ENCODE data around the gene TSHR. TPM values are rescaled to one million over a fixed set of nuclear protein-coding genes. Genes with fewer than 3 reads are reported as not detected.
"Not testable (repeated sequence)": the region's sequence is repeated elsewhere in the genome, so short reads cannot be mapped to it uniquely, and the experiment has no call there.

TSHR gene
- total RNA-seq, 1 donor from 2014 or later, result 3.7 TPM

DNA sequence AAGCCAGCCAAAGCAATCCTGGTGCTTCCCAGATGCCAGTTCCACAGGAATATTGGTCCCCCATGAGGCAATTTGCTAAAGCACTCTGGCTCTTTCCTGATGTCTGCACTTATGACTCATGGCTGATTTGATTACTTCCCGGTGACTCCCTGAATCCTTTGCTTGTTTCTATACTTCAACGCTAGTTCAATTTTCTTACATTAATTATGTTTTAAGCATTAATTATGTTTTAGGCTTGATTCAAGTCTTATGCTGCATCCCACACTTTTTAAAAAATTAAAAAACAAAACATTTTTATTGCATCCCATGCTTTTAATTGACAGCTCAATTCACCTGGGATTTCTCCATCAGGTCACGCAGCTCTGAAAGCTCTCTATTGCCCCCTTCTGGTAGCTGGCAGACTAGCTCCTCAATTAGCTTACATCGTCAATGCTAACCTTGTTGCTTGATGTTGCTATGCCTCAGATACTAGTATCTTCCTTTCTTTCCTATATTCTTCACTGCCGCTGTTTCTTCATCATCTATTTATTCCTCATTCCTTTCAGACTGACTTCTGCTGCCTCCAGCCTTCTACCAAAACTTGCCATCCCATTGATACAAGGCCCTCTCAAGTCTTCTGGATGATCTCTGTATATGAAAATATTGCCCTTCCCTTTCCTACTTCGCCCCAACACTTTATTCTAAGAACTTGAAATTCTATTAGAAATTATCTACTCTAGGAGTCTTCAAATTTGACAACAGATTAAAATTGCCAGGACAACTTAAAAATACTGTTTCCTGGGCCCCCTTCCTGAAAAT, 32.0 kb downstream of the TSHR start:
- DNase-seq (ENCODE audit: low spot score), result peak; percentile 76
- peak; percentile 90 for ATAC-seq
- intact Hi-C loops (cut with DNase I), result no loop called here

DNA sequence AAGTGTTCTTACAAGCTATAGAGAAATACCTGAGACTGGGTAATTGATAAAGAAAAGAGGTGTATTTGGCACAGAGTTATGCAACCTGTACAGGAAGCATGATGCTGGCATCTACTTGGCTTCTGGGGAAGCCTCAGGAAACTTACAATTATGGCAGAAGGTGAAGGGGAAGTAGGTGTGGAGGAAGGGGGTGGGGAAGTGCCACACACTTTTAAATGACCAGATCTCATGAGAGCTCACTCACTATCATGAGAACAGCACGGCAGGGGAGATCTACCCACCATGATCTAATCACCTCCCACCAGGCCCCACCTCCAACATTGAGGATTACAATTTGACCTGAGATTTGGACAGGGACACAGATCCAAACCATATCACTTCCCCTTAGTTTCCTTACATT, 32.8 kb downstream of the TSHR start:
- ATAC-seq (no peak), DNase-seq (ENCODE audit: low spot score) (no peak)
- intact Hi-C loops (cut with DNase I), result no loop called here

DNA sequence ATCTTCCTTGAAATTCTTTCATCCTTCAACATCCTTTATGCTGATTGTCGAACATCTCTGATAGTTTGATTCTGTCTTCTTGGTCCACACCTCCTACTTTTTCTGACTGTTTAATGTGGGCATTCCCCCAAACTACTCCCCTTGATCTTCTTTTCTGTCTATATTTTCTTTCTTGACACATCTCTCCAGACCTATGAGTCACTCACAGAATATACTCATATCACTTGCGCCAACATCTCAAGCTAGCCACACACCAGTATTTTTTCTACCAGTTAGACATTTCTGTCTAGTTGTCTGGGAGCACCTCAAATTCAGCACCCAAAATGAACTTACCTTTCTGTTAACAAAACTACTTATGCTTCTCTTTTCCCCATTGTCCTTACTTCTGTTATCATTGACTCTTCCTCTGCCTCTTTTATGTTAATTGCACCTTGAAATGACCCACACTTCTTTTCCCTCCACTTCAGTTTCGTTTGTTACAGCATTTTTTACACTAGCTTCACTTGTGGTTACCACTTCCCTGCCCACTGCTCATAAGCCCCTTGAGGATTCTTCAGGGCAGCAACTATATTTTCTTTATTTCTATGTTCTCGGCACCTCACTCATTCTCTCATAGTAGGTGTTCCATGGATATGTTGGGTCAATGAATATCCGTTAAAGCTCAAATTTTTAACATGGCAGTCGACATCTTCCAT, 33.5 kb downstream of the TSHR start:
- ATAC-seq (no peak), DNase-seq (ENCODE audit: low spot score) (no peak)
- intact Hi-C loops (cut with DNase I), result no loop called here

DNA sequence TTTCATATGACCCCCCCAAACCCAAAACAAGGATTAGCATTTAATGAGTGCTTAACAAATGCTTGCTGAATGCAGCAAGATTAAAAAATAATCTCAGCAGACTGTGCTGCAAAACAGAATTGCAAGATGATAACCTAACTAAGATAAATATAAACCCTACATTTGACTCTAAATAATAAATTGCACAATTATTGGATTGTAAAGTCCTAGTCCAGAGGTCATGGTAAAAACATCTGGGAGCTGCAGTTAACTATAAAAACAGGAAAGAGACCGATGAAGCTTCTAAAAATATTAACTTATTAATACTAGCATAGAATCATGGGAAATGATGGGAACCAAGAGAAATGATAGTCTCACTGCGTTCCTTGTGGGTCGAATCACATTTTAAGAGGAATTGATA, 37.2 kb downstream of the TSHR start:
- ATAC-seq, result no peak
- intact Hi-C loops (cut with DNase I), result loop anchor here (10.0 kb wide), 1 partner anchor 472 kb away; no protein-coding TSS in a partner anchor
- no peak for DNase-seq (ENCODE audit: low spot score)

DNA sequence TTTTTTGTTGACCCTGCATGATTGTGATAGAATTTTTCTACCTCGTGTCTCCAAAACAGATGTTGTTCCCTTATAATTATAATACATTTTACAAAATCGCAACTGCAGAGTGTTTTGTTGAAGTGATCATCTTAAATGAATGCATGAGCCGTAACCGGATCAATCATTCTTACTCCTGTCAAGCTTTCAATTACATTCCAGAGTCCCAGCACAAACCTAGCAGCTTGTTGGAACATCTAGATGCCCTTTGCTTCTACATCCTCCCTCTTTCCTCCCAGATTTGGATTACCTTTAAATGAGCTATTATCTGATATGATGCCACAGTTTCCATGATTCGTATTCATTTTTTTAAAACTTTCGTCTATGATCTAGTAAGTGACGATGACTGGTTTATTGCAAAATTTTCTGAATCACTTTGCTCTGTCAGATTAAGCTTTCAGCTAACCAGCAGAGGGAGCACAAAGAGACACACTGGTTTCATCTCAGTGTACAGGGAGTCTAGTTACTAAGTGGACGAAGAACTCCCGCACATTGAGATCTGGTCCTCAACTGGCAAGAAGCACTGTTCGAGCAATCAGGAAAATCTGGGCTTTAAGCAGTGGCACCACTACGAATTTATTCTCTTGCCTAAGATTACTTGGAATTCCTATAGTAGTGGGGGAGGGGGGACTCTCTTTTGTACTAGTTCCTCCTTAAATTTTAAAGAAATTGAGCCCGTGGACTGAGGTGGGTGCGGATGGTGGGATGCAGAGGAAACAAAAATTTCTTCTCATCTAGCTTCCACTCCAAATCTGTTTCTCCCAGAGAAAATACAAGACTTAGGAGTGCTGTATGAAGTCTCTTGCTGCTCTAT, 40.9 kb downstream of the TSHR start:
- peak; percentile 93 for ATAC-seq
- intact Hi-C loops (cut with DNase I), result loop anchor here (10.0 kb wide), 1 partner anchor 469 kb away; no protein-coding TSS in a partner anchor
- DNase-seq (ENCODE audit: low spot score), result no peak

DNA sequence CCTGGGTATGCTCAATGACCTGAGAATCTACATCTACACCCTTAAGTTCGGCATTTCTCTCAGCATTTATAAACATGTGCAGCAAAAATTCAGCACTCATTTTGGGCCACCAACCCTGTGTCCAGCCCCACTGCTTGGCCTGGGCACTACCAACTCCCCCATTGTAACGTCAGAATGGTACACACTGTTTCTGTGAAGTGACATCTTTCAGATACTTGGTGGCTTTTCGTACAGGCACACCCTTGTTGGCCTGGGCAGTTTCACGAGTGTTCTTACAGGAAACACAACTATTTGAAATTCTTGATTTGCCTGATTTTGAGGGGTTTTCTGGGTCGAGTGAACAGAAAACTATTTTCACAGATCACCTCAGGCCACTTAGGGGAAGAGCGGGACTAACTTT, 46.0 kb downstream of the TSHR start:
- DNase-seq (ENCODE audit: low spot score) (no peak), ATAC-seq (no peak)
- intact Hi-C loops (cut with DNase I), result no loop called here

DNA sequence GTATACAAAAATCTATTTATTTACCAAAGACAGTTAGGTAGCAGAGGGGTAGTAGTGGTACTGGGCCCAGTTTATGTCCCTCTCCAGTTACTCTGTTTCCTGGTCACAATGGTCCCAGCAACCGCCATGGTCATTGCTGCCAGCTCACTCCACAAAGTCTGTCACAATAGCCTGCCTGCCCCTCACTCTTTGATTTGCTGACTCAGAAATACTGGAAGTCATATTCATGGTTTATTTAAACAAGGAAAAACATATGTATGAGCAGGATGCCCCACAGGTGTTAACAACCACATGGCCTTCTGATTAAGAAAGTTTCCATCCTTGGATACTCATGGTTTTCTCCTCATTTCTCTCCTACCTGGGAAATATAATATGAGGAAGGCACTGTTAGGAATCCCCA, 49.2 kb downstream of the TSHR start:
- intact Hi-C loops (cut with DNase I), result no loop called here
- ATAC-seq (no peak), DNase-seq (ENCODE audit: low spot score) (no peak)

DNA sequence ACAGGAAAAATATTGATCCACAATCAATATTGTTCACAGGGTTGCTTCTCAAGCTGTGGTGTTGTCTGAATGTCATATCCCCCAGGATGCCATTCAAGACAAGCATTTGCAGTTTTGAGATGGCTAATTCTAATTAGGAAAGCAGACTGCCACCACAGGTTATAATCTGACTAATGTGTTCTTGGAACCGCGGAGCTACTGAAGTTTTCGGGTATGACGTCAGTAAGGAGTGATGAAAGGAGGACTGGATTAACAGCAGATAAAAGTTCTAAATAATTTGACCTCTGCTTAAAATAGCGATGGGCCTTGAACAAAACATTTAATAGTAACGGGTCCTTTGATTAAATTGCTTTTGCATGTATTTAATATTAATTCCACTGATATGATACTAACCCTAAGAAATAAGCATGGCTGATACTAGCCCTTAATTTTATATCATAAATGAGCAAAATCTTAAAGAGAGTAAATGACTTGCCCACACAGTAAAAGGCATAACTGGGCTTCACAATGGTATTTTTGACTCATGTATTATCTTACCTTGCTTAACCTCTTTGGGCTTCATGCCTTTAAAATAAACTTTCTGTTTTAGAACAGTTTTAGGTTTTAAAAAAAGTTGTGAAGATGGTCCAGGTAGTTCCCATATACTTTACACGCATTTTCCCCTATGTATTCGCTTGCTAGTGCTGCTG, 50.3 kb downstream of the TSHR start:
- DNase-seq (ENCODE audit: low spot score), result no peak
- intact Hi-C loops (cut with DNase I), result no loop called here
- no peak for ATAC-seq

DNA sequence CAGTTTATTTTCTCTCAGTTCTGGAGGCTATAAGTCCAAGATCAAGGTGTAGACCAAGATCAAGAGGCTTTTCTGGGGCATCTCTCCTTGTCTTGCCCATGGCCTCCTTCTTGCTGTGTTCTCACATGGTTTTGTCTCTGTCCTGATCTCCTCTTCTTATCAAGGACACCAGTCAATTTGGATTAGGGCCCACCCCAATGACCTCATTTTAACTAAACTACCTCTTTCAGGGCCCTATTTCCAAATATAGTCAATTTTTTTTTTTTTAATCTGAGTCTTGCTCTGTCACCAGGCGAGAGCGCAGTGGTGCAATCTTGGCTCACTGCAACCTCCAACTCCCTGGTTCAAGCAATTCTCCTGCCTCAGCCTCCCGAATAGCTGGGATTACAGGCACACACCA, 50.8 kb downstream of the TSHR start:
- no peak for ATAC-seq
- DNase-seq (ENCODE audit: low spot score), result no peak
- intact Hi-C loops (cut with DNase I), result no loop called here

DNA sequence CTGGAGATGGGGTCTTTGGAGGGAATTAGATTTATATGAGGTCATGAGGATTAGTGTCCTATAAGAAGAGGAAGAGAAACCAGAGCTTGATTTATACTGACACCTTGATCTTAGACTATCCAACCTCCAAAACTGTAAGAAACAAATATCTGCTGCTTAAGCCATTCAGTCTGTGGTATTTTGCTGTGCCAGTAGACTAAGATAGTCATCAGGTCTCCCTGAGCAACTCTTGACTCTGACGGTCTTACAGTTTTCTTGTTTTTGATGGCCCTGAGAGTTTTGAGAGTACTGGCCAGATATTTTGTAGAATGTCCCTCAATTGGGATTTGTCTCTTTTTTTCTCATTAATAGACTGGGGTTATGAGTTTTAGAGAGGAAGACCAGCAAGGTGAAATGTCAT, 51.7 kb downstream of the TSHR start:
- no peak for ATAC-seq
- no peak for DNase-seq (ENCODE audit: low spot score)
- intact Hi-C loops (cut with DNase I), result no loop called here

DNA sequence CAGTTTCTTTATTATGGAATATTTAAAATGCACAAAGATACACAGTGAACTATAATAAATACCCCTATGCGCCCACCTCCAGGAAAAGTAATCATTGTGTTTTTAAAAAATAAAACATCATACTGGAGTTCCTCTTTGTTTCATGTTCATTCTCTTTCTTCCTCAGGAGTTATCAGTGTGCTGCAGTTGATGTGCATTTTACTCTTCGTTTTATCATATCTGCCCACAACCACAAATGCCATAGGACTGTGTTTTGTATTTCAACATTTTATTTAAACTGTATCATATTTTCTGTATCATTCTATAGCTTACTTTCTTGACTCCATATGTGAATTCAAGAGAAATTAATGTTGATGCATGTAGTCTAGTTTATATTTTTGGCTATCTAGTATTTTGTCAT, 53.9 kb downstream of the TSHR start:
- intact Hi-C loops (cut with DNase I), result no loop called here
- no peak for DNase-seq (ENCODE audit: low spot score)
- no peak for ATAC-seq

DNA sequence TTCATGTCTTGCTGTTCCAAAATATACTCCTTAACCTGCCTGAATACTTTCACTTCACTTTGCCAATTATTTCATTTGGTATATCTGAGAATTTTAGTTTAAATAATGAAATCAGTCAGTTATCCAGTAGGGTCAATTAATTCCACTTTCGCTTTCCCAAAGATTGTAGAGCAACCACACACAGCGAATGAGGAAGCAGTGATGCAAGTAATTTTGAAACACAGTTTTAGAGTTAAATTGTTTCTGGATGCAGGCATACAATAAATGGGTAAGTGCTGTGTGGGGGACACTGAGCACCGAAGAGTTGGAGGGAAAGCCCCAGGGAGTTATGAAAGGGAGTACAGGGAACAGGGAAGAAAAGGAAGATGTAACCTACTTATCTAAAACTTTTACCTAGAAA, 62.8 kb downstream of the TSHR start:
- intact Hi-C loops (cut with DNase I), result no loop called here
- no peak for DNase-seq (ENCODE audit: low spot score)
- peak; percentile 58 for ATAC-seq

DNA sequence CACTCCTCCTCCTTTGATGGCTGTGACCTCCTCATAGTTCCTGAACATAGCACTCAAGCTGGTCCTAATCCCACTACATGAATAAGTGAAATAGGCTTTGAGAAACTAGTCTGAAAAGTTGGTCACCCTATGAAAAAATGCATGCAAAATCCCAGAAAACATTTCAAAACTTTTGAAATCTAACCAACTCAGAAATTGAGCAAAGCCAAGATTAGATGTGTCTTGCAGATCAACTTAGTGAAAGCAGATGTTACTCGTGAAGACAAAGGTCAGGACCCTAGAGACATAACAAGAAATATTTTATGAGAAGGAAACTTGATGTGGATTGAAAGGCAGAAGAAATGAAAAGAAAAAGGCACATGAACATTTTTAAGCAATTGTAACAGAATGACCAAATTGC, 63.3 kb downstream of the TSHR start:
- ATAC-seq, result peak; percentile 76
- DNase-seq (ENCODE audit: low spot score), result no peak
- intact Hi-C loops (cut with DNase I), result no loop called here

DNA sequence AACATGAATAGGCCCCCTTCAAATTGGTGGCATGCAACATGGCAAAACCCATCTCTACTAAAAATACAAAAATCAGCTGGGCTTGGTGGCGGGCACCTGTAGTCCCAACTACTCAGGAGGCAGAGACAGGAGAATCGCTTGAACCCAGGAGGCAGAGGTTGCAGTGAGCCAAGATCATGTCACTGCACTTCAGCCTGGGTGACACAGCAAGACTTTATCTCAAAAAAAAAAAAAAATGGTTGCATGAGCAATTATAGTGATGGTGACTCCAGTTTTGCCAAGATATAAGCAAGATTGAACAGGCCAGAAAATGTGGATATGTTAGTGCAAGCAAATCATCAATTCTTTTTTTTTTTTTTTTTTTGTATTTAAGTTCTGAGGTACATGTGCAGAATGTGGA, 63.7 kb downstream of the TSHR start:
- DNase-seq (ENCODE audit: low spot score); intact Hi-C loops (cut with DNase I); ATAC-seq: not testable (repeated sequence)

DNA sequence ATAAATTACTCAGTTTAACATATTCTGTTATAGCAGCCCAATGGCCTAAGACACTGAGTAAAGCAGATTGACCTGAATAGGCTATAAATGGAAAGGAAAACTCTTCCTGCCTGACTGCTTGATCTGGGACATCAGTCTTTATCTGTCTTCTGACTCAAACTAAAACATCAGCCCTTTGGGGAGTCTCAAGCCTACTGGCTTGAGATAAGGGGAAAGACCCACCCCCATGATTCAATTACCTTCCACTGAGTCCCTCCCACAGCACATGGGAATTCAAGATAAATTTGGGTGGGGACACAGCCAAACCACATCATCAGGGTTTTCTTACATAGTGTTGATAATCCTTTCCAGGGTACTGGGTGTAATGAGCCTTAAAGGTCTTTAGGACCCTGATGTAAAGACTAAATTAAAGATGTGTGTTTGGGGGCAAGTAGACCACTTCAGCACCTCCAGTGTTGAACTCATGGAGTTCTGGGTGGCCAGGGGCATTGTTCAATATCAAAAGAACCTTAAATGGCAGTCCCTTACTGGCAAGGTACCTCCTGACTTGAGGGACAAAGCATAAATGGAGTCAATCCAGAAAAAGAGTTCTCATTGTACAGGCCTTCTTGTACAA, 67.8 kb downstream of the TSHR start:
- intact Hi-C loops (cut with DNase I), result no loop called here

DNA sequence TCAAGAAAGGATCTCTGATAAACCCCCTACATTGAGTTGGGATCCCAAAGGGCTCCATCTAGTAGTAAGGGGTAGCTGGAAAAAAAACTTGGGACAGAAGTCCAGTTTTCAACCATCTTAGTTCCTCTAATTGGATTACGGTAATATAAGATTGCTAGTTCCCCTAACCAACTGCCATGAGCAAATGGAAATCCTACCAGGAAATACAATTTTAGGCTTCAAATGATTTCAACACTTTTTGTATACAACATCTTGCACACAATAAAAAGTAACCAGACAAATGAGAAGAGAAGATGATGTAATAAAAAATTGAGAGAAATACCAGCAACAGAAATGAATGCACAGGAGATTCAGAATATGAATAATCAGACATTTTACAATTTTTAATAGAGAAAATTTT, 73.0 kb downstream of the TSHR start:
- DNase-seq (ENCODE audit: low spot score) (no peak), ATAC-seq (no peak)
- intact Hi-C loops (cut with DNase I), result no loop called here

More for the DNA sequence above, 67.8 kb downstream of the TSHR start:
- ATAC-seq (no peak), DNase-seq (ENCODE audit: low spot score) (no peak)

DNA sequence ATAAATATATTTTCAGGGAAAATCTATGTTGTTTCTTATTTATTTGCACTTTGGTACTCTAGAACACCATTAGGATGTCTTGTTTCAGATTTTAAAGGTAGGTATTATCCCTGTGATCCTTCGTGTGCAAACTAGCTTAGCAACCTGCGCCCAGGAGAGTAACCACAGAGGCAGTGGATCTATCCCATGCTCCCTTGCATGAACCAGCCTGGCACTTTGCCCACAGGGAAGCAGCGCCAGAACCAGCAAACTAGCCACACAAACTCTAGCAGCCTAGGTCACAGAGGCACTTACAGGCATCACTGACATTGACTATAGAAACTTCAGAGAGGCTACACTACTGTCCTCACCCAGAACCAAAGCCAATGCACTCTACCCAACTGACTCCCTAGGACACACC, 76.1 kb downstream of the TSHR start:
- no peak for DNase-seq (ENCODE audit: low spot score)
- ATAC-seq, result no peak
- intact Hi-C loops (cut with DNase I), result no loop called here

DNA sequence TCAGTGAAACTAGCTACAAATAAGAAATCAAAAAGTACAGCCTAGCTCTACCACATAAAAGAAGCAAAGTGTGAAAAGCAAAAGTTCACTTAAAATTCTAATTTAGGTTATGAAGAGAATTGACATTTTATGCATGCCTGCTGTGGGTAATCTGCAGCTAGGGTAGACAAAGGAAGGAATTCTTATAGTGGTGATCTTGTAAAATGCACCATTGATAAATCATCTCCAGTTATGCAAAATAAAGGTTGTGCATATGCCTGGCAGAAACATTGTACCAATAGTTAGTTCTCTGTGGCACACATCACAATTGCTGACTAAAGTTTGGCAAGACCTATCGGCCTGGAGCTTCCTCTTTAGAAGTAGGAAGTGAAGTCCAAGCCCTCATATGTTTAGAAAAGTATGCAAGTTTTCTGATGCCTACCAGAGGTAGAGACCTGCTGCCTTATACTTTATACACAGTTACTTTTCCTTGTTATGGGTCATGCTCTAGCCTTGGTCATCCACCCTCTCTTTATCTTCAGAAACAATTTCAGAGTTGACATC, 78.3 kb downstream of the TSHR start:
- DNase-seq (ENCODE audit: low spot score) (no peak), ATAC-seq (peak; percentile 45)
- intact Hi-C loops (cut with DNase I), result no loop called here

Measured in sciatic nerve (tissue), 2 donors.